Kidney glomerular epithelial cell (primary cell): ENCODE results near the gene SCYL2.
"Not testable (repeated sequence)": the region's sequence is repeated elsewhere in the genome, so short reads cannot be mapped to it uniquely, and the experiment has no call there.

Experiments used
- DNase-seq: peaks from one replicate; lab custom pipeline; 2025; lab: John Stamatoyannopoulos, UW

Gene SCYL2

GRCh38 chr12:100329800-100330199 is 62.8 kb downstream of the SCYL2 start:
- no peak for DNase-seq

GRCh38 chr12:100331871-100332270 is 64.9 kb downstream of the SCYL2 start:
- DNase-seq, result no peak

- DNase-seq, result no peak
These were observed 65.9 kb downstream of the SCYL2 start for GRCh38 chr12:100332852-100333251.

- DNase-seq, result no peak
These were observed 70.3 kb downstream of the SCYL2 start for GRCh38 chr12:100337299-100337698.

GRCh38 chr12:100337727-100338126 is 70.8 kb downstream of the SCYL2 start:
- no peak for DNase-seq

GRCh38 chr12:100339071-100339470 is 72.1 kb downstream of the SCYL2 start:
- no peak for DNase-seq

- DNase-seq, result not testable (repeated sequence)
These were observed 75.9 kb downstream of the SCYL2 start for GRCh38 chr12:100342897-100343296.

GRCh38 chr12:100344351-100344750 is 77.4 kb downstream of the SCYL2 start:
- not testable (repeated sequence) for DNase-seq

GRCh38 chr12:100345020-100345767 is 78.2 kb downstream of the SCYL2 start:
- DNase-seq, result no peak

- no peak for DNase-seq
These were observed 79.7 kb downstream of the SCYL2 start for GRCh38 chr12:100346660-100347059.

- DNase-seq, result peak; percentile 43
These were observed 81.9 kb downstream of the SCYL2 start for GRCh38 chr12:100348657-100349454.

GRCh38 chr12:100356644-100357223 is 89.8 kb downstream of the SCYL2 start, which contains the start of gene SLC17A8:
SLC17A8 (plus strand) TSS chr12:100357074; CDS start chr12:100357392, 318 bp downstream.
- no peak for DNase-seq

- DNase-seq, result no peak
These were observed 92.3 kb downstream of the SCYL2 start for GRCh38 chr12:100359248-100359647.

- peak; percentile 80 for DNase-seq
These were observed 92.8 kb downstream of the SCYL2 start for GRCh38 chr12:100359822-100360221.

GRCh38 chr12:100360450-100360849 is 93.5 kb downstream of the SCYL2 start:
- no peak for DNase-seq

GRCh38 chr12:100364324-100364723 is 97.3 kb downstream of the SCYL2 start:
- no peak for DNase-seq

- DNase-seq, result no peak
These were observed 98.4 kb downstream of the SCYL2 start for GRCh38 chr12:100365411-100365810.

GRCh38 chr12:100368066-100368465 is 101.1 kb downstream of the SCYL2 start:
- DNase-seq, result no peak

- no peak for DNase-seq
These were observed 104.2 kb downstream of the SCYL2 start for GRCh38 chr12:100371146-100371545.

GRCh38 chr12:100372853-100373640 is 106.1 kb downstream of the SCYL2 start:
- DNase-seq, result no peak

GRCh38 chr12:100375038-100375735 is 108.2 kb downstream of the SCYL2 start:
- no peak for DNase-seq
